Left colon (tissue), 2 donors: ENCODE results near the gene FHOD3. TPM values are rescaled to one million over a fixed set of nuclear protein-coding genes. Genes with fewer than 3 reads are reported as not detected.
"Not testable (repeated sequence)": the region's sequence is repeated elsewhere in the genome, so short reads cannot be mapped to it uniquely, and the experiment has no call there.

ENCODE experiments used
- ATAC-seq: fragments of 200-7000 bp; cut with Tn5 transposase; one replicate; pipeline ENCODE4 v1.9.1; 2020; ENCODE audit warnings: mild to moderate bottlenecking, moderate library complexity
- DNase-seq, 2 donors: peaks; one replicate each; pipeline ENCODE4 v3.0.0-alpha.2; 2020
- intact Hi-C, 2 donors: fragments of 100-400 bp; cut with DNase I in 1 of 2; cut with micrococcal nuclease in 1 of 2; formaldehyde crosslinking; loops; one replicate each; pipeline versions ENCODE4 v1.11.2 to v1.14.0; 2022; cut with DNase I, micrococcal nuclease
- total RNA-seq, 2 donors: library from RNA; stranded (reverse); fragmentation: NEBNext Ultra II Directional; extraction: Animal tissue kit (Norgen Biotek cat#: 25700); gene quantifications; one replicate each; pipeline ENCODE4 v1.2.1, GENCODE V29; 2021
- donor health status: DM: no; HTN: no; CAD: no.
- donor health status: DM: yes; HTN: yes; CAD: no.

Gene FHOD3
- total RNA-seq, 2 donors from 2014 or later: 1.3 to 5.1 TPM

DNA sequence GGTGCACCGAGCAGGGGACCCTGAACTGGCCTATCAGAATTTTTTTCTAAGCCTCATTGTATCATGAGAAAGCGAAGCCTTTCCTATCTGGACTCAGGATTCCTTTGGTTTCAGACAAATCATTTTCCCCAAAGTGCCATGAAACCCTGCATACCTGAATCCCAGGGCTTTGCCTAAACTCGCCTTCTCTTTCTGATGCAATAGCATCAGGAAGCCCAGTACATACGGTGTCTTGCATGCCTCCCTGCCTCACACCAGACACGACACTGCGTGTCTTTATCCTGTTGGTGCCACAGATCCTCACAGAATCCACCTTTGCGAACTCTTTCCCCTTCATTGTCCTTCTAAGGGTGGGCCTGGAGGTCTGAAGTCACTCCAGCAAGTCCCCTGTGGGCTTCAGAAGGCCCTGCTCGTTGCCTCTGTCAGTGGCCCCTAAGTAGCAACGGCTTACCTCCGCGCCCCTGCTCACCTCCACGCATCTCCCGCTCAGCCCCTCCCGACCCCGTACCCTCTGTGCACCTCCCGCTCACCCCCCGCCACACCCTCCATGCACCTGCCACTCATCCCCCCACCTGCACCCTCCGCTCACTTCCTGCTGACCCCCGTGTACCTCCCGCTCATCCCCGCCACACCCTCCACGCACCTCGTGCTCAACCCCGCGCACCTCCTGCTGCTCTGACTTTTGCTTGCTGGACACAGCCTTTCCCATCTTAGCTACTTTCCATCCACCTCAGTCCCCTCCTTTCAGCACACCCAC lies 447.9 kb downstream of the FHOD3 start:
- ATAC-seq (no peak), DNase-seq (no peak)
- intact Hi-C loops: no loop called here

DNA sequence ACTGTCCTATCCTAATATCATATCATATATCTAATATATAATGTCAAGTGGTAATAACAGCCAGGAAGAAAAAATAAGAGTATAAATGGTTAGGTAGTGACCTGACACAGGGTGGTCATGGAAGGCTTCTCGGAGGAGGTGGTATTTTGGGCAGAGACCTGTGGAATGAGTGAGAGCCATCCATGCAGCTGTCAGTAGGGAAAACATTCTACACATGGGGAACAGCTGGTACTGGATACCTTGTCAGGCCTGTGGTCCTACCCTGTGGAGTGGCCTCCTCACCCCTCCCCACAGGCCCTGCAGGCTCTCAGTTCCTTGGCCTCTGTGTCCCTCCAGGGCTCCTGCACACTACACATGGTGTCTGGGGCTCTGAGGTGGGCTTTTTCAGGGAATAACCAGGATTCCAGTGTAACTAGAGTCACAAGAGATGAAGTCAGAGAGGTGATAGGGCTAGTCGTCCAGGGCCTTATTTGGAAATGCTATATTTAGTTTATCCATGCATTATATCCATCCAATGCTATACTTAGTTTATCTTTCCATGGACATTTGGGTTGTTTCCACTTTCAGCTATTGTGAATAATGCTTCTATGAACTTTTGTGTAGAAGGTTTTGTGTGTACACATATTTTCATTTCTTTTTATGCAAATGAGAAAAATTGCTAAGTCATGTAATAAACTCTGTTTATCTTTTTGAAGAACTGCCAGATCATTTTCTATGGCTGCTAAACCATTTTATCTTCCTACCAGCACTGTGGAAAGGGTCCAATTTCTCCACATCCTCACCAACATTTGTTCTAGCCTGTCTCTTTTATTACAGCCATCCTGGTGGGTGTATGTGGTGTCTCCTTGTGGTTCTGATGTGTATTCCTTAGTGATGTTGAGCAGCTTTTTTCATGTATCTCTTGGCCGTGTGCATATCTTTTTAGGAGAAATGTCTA lies 455.7 kb downstream of the FHOD3 start:
- ATAC-seq: no peak

DNA sequence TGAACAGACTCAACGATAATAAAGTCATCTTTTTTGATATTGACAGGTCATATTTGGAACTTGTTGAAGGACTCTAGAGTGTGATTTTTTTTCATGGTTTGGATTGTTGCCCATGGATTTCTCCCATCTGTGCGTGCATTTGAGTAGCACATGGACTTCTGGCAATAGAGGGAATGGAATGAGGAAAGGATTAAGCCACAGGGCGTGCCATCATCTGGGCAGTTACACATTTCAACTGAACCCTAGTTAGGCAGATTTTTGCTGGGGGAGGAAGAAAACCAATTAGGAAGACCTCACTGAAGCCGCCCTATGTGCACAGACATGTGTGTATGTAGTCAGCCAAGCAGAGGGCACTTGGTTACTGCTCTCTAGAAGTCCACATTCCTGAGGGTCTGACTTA lies 458.7 kb downstream of the FHOD3 start:
- no peak for ATAC-seq
- intact Hi-C loops: loop anchor here in 1 of 2 donors (5.0 kb wide), 1 partner anchor 69 kb away; no protein-coding TSS in a partner anchor
- no peak for DNase-seq

More for the DNA sequence above, 455.7 kb downstream of the FHOD3 start:
- no peak for DNase-seq
- intact Hi-C loops: no loop called here

DNA sequence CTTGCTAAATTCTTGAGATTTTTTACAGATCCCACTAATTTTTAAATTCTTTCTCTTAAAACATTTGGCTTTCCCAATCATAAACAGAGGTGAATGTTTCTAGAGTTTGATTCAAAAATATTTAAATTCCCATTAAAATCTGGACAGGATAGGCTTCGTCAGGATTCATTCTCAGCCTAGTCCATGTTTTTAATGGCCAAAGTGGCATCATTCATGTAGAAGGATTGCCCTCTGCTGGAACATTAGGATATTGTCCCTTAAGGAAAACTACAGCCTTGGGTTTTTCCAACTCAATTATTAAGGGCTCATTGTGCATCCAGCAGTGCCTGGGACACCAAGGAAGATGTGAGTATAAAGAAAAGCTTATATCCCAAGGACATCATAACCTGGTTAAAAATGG lies 459.6 kb downstream of the FHOD3 start:
- no peak for DNase-seq
- peak; percentile 75 for ATAC-seq
- intact Hi-C loops: loop anchor here in 1 of 2 donors (5.0 kb wide), 1 partner anchor 70 kb away; no protein-coding TSS in a partner anchor

DNA sequence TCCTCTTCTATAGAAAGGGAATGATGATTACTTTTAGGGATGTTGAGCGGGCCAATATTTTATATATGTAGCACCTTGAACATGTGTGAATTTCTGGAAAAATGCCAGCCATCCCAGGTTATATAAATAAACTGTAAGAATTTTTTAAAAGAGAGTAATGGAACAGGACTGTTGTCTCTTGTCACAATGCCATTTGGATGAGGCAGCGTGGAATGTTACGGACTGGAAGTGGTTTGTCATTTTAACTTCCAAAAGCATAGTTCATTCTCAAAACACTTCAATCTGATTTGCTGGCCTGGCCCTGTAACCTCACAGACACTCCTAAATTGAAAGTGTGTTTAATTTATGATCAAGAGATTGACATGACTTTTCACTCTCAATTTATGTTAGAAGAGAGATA lies 460.5 kb downstream of the FHOD3 start:
- ATAC-seq: no peak
- DNase-seq: no peak
- intact Hi-C loops: loop anchor here in 1 of 2 donors (5.0 kb wide), 1 partner anchor 71 kb away; no protein-coding TSS in a partner anchor

DNA sequence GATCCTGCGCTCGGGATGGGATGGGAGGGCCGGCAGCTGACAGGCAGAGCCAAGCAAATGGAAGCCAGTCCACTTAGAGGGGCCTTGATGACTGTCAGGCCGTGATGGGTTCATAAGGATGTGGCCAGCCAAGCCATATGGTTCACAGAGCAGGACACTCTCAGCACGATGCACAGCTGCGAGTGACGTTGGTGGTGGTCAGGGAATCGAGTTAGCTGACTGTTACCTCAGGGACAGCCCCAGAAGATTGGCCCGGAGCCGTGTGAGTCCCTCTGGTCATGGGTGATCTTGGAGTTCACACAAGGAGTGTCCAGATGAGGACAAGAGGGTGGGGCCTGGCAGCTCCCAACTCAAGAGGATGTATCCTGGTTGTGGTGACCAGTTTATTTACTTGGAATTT lies 461.1 kb downstream of the FHOD3 start:
- DNase-seq (no peak), ATAC-seq (no peak)
- intact Hi-C loops: loop anchor here in 1 of 2 donors (5.0 kb wide), 1 partner anchor 71 kb away; no protein-coding TSS in a partner anchor

DNA sequence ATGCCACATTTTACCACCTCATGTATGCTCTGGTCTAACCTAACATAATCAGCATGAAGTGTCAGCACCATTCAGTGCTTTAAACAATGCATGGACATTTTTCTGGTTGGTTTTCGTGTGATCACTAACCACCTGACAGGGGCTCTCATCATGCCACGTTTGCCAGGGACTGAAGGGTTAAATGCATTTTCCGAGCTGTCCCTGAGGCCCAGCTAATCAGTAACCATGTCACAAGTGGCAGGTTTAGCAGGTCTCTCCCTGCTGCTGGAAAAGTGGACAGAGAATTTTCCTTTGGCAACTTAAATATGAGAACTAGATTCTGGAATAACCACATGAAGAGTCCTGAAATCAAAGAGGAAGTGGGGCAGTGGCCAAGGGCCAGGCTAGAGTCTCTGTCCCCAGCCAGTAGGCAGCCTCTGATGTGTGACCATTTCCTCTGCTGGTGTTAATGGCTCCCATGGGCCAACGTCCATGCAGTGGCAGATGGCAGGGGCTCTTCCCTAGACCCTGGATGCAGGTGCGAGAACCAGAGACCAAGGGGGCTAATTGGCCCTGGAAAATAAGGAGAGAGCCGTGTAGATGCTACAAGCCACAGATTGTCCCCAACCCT lies 461.8 kb downstream of the FHOD3 start:
- DNase-seq (no peak), ATAC-seq (no peak)
- intact Hi-C loops: loop anchor here in 1 of 2 donors (5.0 kb wide), 1 partner anchor 72 kb away; no protein-coding TSS in a partner anchor

DNA sequence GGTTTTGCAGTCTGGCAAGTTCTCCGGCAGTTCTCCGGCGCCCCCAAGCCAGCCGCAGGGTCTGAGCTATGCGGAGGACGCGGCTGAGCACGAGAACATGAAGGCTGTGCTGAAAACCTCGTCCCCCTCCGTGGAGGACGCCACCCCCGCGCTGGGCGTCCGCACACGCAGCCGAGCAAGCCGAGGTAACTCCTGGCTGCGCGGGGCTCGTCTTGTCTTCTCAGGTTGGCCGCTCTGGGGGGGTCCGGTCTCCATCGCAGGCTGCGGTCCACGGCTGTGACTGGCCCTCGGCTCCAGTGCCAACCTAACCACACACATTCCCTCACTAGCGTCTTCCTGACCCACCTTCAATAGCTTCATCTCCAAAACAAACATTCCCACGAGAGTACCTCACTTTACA lies 463.1 kb downstream of the FHOD3 start:
- no peak for ATAC-seq
- intact Hi-C loops: no loop called here
- DNase-seq: no peak

DNA sequence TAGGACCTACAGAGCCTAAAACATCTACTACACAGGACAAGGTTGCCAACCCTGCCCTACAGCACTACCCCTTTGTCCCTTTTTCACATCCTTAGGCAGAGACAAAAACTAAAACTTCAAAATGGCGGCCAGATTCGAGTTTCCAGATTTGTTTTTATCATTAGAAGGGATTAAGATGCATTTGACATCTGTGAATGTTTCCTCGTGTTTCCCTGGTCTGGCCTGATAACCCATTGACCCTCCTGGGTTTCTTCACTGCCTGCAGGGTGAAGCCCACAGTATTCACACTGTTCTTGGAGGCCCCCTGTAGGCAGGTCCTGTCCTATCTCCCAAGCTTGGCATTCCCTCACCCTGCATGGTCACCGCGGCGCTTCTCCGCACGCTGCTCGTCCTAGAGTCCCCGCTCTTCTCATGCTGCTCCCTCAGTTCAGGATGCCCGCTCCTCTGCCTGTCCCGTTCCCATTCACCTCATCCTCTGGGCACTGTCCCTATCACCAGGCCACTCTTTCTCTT lies 463.7 kb downstream of the FHOD3 start:
- intact Hi-C loops: no loop called here

DNA sequence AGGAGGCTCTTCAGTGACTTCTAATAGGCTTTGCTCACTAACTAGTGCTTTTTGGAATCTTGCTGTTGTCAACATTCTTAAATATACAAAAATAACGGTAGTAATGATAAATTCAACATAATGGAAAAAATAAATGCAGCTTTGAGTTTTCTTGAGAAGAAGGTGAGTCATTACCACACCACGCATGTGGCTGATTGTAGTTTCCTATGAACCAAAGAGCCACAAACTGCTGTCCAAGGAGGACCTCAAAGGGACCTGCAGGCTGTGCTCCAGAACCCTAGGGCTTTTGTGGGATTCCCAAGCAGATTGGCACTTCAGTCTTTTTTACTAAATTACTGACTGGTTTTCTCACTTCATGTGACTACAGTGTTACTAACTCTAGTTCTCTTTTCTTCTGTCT lies 464.6 kb downstream of the FHOD3 start:
- DNase-seq (no peak), ATAC-seq (no peak)
- intact Hi-C loops: no loop called here

More for the DNA sequence above, 463.7 kb downstream of the FHOD3 start:
- ATAC-seq (no peak), DNase-seq (no peak)

DNA sequence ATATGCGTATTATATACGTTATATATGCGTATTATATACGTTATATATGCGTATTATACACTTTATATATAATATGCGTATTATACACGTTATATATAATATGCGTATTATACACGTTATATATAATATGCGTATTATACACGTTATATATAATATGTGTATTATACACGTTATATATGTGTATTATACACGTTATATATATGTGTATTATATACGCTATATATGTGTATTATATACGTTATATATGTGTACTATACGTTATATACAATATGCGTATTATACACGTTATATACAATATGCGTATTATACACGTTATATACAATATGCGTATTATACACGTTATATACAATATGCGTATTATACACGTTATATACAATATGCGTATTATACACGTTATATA lies 465.5 kb downstream of the FHOD3 start:
- DNase-seq, ATAC-seq, intact Hi-C loops: not testable (repeated sequence)

DNA sequence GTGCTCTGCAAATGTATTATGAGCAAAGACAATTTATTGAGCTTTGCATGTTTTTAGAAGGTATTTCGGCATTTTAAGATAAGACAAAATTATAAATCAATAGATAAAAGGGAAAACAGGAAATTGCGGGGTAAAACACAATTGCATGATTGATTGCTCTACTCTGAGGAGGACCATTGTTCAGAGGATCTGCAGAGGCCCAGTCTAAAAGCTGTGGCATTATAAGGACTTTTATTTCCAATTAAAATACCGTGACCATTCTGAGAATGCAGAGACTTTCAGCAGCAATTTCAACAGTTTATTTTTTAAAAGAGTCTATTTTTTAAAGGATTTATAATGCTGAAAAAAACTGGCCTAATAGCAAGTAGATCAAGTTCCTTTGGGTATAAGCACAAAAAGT lies 469.3 kb downstream of the FHOD3 start:
- intact Hi-C loops: no loop called here
- no peak for DNase-seq
- ATAC-seq: no peak

DNA sequence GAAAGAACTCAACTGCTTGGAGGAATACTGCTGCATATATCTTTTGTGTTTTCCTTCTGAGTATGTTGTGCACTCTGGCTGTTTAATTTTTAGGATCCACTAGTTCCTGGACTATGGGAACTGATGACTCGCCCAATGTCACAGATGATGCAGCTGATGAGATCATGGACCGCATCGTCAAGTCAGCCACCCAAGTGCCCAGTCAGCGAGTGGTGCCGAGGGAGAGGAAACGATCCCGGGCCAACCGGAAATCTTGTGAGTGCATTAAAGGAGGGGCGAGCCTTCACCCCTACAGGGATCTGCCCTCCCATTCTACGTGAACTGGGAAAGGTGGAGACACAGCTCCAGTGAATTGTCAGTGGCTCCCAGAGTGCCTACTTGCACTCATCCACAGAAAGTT lies 471.7 kb downstream of the FHOD3 start:
- ATAC-seq (no peak), DNase-seq (no peak)
- intact Hi-C loops: no loop called here

DNA sequence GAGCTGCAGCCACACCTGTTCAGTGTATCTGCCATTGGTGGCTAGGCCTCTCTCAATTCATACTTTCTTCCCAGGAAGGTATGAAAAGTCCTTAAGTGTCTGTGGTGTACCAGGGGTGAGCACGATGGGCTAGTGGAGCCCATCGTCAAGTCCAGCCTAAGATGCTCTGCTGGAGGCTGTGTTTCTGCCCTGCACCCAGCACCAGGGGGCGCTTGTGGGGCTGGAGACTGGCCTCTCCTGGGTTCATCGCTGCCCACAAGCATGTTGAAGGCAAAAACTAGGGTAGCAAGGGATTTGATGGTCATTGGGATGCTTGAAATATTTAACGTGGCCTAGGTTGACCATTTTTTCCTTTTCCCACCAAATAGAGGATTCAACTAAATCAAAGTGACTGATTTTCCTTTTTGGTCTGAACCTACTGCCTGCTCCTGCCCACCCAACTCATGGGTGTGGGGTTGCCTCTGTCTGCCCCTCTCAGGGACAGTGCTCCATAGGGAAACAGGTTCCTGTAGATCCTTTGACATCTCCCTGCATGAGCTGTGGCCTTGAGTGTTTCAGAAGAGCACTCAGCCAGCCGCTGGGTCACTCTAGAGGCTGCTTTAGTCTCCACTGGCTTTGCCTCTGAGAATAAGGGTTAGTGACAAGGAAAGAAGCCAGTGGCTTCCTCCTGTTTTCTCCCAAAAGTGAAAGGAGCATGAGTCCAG lies 472.2 kb downstream of the FHOD3 start:
- intact Hi-C loops: no loop called here
- ATAC-seq (no peak), DNase-seq (peak in 1 of 2 donors; percentile 27)

DNA sequence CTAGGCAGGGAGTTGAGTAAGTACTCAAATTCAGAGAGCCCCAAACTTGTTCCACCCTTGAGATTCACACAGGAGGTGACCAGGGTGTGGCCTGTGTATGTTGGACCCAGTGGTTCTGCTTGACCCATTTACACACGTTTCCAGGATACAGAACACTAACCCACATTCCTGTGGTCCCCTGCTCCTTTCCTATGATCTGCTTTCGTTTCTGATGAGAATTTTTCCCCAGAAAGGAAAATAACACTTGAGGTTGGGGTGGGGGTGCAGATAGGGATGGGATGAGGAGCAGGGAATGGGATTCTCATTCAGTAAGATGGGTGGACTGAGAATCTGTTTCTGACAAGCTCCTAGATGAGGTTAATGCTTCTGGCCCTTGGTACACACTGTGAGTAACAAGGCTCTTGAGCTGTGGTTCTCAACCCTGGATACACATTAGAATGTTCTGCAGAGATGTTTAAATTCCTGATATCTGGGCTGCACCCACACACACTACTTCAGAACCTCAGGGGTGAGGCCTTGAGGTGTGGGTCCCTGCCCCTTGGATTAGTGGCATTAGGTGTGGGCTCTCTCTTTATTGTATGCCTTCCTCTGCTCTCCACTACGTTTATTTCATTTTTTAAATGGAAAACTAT lies 472.9 kb downstream of the FHOD3 start:
- intact Hi-C loops: no loop called here
- DNase-seq (no peak), ATAC-seq (no peak)

DNA sequence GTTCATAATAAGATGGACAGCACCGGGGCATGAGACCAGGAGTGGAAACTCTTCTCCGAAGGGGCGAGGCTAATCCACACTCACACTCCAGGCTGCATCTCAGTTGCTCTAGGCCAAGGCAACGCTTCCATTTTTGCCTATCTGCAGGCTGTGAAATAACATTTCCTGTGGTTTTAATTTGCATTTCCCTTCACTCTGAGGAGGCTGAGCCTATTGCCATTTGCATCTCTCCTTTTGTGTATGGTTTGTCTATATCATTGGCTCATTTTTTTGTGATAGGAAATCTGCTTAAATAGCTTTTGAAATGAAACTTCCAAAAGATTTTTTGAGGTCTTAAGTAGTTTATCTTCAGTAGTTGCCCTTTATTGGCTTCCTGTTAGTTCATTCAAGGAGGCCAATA lies 473.7 kb downstream of the FHOD3 start:
- DNase-seq (no peak), ATAC-seq (no peak)
- intact Hi-C loops: no loop called here

DNA sequence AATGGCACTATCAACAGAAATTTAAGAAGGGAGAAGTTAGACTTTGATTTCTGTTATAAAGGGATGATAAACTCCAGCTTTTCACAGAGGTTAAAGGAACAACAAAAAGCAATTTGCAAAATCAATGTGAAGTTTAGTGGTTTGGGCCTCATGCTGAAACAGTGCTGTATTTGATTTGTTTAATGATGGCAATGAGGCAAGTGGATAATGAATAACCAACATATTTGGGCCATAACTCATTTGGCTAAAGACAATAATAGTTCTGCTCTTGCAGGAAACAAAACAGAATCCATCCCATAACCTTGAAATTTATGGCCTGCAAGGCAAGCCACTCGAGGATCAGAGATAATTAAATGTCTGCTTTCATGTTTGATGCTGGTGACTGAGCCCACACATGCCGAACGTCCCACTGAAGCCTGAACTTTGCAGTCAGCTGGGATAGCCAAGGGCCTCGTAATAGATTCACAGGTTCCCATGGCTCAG lies 474.8 kb downstream of the FHOD3 start:
- DNase-seq: no peak
- no peak for ATAC-seq
- intact Hi-C loops: no loop called here

DNA sequence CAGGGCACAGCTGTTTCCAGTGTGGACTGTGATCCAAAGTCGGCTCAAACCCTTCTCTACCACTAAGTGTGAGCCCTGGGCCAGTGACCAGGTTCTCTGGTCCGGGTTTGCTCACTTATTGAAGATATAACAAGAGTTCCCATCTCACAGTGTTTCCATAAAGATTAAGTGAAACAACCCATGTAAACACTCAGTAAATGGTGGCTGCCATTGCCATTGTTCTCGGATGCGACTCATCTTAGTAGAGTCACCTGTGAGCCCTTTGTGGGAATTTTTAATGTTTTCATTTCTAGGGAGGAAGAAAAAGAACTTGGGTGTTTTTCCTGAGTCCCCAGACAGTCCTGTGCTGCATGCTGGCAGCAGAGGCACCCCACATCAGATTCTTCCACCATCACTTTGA lies 477.9 kb downstream of the FHOD3 start:
- DNase-seq: no peak
- intact Hi-C loops: no loop called here
- ATAC-seq: no peak
